Measurements from ENCODE around the gene PPARD. TPM values are rescaled to one million over a fixed set of nuclear protein-coding genes. Genes with fewer than 3 reads are reported as not detected.

PPARD gene
- total and polyA plus RNA-seq, 8 donors: 21.0 to 28.4 (median 23.9) TPM

DNA sequence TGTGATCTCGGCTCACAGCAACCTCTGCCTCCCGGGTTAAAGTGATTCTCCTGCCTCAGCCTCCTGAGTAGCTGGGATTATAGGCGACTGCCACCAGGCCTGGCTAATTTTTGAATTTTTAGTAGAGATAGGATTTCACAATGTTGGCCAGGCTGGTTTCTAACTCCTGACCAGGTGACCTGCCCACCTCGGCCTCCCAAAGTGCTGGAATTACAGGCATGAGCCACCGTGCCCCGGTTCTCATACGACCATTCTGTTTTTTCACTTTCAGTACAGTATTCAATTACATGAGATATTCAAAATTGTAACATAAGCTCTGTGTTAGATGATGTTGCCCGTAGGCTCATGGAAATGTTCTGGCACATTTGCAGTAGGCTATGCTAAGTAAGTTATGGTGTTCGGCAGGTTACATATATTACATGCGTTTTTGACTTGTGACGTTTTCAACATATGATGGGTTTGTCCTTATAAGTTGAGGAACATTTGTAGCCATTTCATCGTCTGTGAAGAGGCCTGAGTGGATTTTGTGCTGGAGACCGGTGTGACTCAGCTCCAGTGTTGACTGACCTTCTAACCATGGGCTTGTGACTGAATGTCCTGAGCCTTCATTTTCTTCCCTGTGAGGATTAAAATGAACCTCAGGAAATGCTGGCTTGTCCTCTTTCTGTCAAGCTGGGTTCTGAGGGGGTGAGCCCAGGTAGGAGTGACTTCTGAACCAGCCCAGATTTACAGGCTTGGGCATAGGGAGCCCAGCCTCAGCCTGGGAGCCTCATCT lies 12.2 kb downstream of the PPARD start:
- no peaks in the 10 kb centered on the region for H3K27me3 ChIP-seq
- DNase-seq: no peak
- H3K4me3 ChIP-seq: no peak overlapping the region
- ATAC-seq: no peak
- H3K4me1 ChIP-seq: peaks cover 0 to 9% of the 10 kb centered on the region in 2 donors
- intact Hi-C loops (cut with DNase I): no loop called here
- TF ChIP-seq CTCF (IDR thresholded peaks at IDR 0.05): no peak
- H3K9me3 ChIP-seq: no peaks in the 10 kb centered on the region
- peaks cover 0 to 85% of the 10 kb centered on the region in 2 donors for H3K36me3 ChIP-seq
- no peak overlapping the region for H3K27ac ChIP-seq

DNA sequence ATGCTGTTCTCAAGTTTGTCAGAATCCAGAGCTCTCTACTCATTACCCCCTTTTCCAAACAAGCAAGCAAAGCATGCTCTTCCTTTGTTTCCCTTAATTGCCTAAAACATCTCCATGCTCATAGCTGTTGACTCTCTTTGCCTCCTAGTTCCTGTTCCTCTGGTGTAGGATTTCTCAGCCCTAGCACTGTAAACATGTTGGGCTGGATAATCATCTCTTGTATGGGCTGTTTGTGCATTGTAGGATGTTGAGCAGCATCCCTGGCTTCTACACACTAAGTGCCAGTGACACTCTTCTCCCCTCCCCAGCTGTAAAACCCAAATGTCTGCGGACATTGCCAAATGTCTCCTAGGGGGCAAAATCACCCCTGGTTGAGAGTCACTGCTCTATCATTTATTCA lies 14.0 kb downstream of the PPARD start:
- DNase-seq (no peak), ATAC-seq (no peak)
- Histone ChIP-seq H3K9me3 (no peaks in the 10 kb centered on the region), H3K36me3 (peaks cover 0 to 69% of the 10 kb centered on the region in 2 donors), H3K4me1 (peaks cover 0 to 21% of the 10 kb centered on the region in 2 donors), H3K4me3 (no peak overlapping the region), H3K27ac (no peak overlapping the region), H3K27me3 (no peaks in the 10 kb centered on the region)
- intact Hi-C loops (cut with DNase I): no loop called here
- no peak for TF ChIP-seq CTCF (IDR thresholded peaks at IDR 0.05)

DNA sequence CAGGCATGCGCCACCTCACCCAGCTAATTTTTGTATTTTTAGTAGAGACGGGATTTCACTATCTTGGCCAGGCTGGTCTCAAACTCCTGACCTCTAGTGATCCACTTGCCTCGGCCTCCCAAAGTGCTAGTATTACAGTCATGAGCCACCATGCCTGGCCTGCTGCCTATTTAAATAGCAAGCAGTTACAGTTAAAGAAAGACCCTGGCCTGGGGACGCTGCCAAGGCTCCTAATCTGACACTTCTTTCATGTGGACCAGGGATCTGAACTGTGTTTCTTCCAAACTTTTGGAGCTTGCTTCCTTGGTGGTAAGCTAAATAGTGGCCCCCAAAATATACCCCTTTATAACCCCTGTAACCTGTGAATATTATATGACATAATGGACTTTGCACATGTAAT lies 15.3 kb downstream of the PPARD start:
- TF ChIP-seq CTCF (IDR thresholded peaks at IDR 0.05): no peak
- no peak for DNase-seq
- Histone ChIP-seq H3K27me3 (no peaks in the 10 kb centered on the region), H3K4me1 (peaks cover 0 to 21% of the 10 kb centered on the region in 2 donors), H3K36me3 (peaks cover 0 to 56% of the 10 kb centered on the region in 2 donors), H3K27ac (no peak overlapping the region), H3K9me3 (no peaks in the 10 kb centered on the region), H3K4me3 (no peak overlapping the region)
- intact Hi-C loops (cut with DNase I): no loop called here
- no peak for ATAC-seq

DNA sequence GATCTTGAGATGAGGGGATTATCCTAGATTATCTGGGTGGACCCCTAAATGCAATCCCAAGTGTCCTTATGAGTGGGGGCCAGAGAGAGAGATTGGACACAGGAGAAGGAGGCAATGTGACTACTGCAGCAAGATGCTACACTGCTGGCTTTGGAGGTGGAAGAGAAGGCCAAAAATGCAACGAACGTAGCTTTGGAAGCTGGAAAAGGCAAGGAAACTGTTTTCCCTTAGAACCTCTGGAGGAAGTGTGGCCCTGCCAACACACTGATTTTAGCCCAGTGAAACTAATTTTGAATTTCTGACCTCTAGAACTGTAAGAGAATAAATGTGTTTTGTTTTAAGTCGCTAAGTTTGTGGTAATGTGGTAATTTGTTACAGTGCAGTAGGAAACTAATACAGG lies 15.7 kb downstream of the PPARD start:
- Histone ChIP-seq H3K4me1 (peaks cover 0 to 25% of the 10 kb centered on the region in 2 donors), H3K36me3 (peaks cover 0 to 52% of the 10 kb centered on the region in 2 donors), H3K27me3 (no peaks in the 10 kb centered on the region), H3K9me3 (no peaks in the 10 kb centered on the region), H3K27ac (no peak overlapping the region), H3K4me3 (no peak overlapping the region)
- TF ChIP-seq CTCF (IDR thresholded peaks at IDR 0.05): no peak
- intact Hi-C loops (cut with DNase I): no loop called here
- ATAC-seq (no peak), DNase-seq (no peak)

- Histone ChIP-seq H3K27ac (no peak overlapping the region), H3K4me3 (no peak overlapping the region), H3K4me1 (peaks cover 0 to 30% of the 10 kb centered on the region in 2 donors), H3K9me3 (no peaks in the 10 kb centered on the region), H3K36me3 (peaks cover 0 to 39% of the 10 kb centered on the region in 2 donors), H3K27me3 (no peaks in the 10 kb centered on the region)
- TF ChIP-seq CTCF (IDR thresholded peaks at IDR 0.05): no peak
- no peak for ATAC-seq
- DNase-seq: no peak
- intact Hi-C loops (cut with DNase I): no loop called here
Measured at GRCh38 chr6:35359346-35359743, 17.0 kb downstream of the PPARD start.
